ENCODE measurements around the gene NPIPB6. TPM values are rescaled to one million over a fixed set of nuclear protein-coding genes. Genes with fewer than 3 reads are reported as not detected.
A peak's percentile ranks its signal among the peaks of the same experiment; 100 is the strongest.

NPIPB6 gene
- total and polyA plus RNA-seq, 2 donors (not counting 1 experiment from before 2014, with no cell fraction given): 2.1 to 5.8 TPM

DNA sequence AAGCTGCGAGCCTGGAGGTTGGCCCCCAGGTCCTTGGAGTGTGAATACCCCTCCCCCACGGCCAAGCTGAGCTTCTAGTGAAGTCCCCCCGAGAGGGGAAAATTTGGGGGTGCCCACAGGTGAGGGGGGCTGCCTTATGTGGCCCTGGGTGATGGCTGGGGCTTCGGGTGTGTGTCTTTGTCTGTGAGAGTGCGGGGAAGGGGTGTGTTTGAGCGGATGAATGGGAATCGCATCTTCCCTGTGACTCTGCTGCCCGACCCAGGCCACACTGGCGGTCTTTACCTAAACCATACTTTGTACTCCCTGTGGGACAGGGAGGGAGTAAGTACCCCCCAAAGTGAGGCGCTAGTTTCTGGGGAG lies 69.7 kb downstream of the NPIPB6 start:
- Histone ChIP-seq H3K27me3 (replicated peaks in 1 of 4; ENCODE audit: control extremely low read depth in 1 of 4, control insufficient read depth in 3 of 4, insufficient read depth in 4 of 4, low read length in 3 of 4) (peaks cover 0 to 21% (median 10%) of the 10 kb centered on the region in 4 experiments), H3K27ac (ENCODE audit: low read length in 2 of 2) (no peak overlapping the region), H3K4me2 (replicated peaks; ENCODE audit: low read depth, low read length, poor library complexity, severe bottlenecking) (peak overlapping the region; percentile 100), H3K4me1 (ENCODE audit: control insufficient read depth in 2 of 2, insufficient read depth in 2 of 2, low read length in 2 of 2) (peaks cover 15 to 22% of the 10 kb centered on the region in 2 donors), H2AFZ (ENCODE audit: insufficient read depth, low read depth, low read length, poor library complexity, severe bottlenecking) (peak overlapping the region; percentile 95), H3K9ac (ENCODE audit: low read length) (peak overlapping the region; percentile 83), H4K20me1 (ENCODE audit: control insufficient read depth, insufficient read depth, low read length, poor library complexity, severe bottlenecking) (no peaks in the 10 kb centered on the region), H3K9me3 (ENCODE audit: control extremely low read depth in 1 of 3, control insufficient read depth in 2 of 3, insufficient read depth in 1 of 3, low read length in 2 of 3) (peaks cover 0 to 4% (median 0%) of the 10 kb centered on the region in 3 donors), H3K79me2 (ENCODE audit: control insufficient read depth, insufficient read depth, low read length) (no peaks in the 10 kb centered on the region), H3K36me3 (replicated peaks in 1 of 2; ENCODE audit: control extremely low read depth in 1 of 2, control insufficient read depth in 1 of 2, extremely low read depth in 1 of 2, insufficient read depth in 2 of 2, low read length in 1 of 2) (no peaks in the 10 kb centered on the region), H3K4me3 (ENCODE audit: control extremely low read depth in 1 of 5, extremely low read depth in 1 of 5, insufficient read depth in 1 of 5, low read depth in 2 of 5, low read length in 4 of 5) (peak overlapping the region in 3 of 5 experiments; percentile 65 to 84 (median 72))
- H3K27ac Mint-ChIP-seq: peak overlapping the region; percentile 56
- no peaks in the 10 kb centered on the region for H3K9me3 Mint-ChIP-seq (ENCODE audit: insufficient read depth)
- ChIA-PET CTCF (interaction anchor here (2.2 kb wide), 1 partner anchor 23 kb away, joined by 7 read pairs; no protein-coding TSS in a partner anchor), POLR2A (interaction anchor here (0.6 kb wide), 1 partner anchor 20 kb away, joined by 3 read pairs; no protein-coding TSS in a partner anchor)
- intact Hi-C loops (cut with micrococcal nuclease): loop anchor here (2.0 kb wide), 2 partner anchors 17 to 23 kb away; no protein-coding TSS in a partner anchor
- no peak for TF ChIP-seq EZH2 (IDR thresholded peaks at IDR 0.05; ENCODE audit: borderline replicate concordance, insufficient read depth, low read depth, low read length, poor library complexity, severe bottlenecking)
- TF ChIP-seq CTCF (IDR thresholded peaks at IDR 0.05): no peak
- H3K4me1 Mint-ChIP-seq: peaks cover 15% of the 10 kb centered on the region
- H3K4me3 Mint-ChIP-seq: peak overlapping the region; percentile 65
- DNase-seq (no peak), ATAC-seq (ENCODE audit: low read depth) (no peak)
- peaks cover 8% of the 10 kb centered on the region for H3K27me3 Mint-ChIP-seq
- WGBS (ENCODE audit: insufficient coverage): 79% methylated on average over 2 of the region's 10 CpGs

Measured in B cell (primary cell).